ENCODE results near the gene SLAIN1. TPM values are rescaled to one million over a fixed set of nuclear protein-coding genes. Genes with fewer than 3 reads are reported as not detected.
A peak's percentile ranks its signal among the peaks of the same experiment; 100 is the strongest.

SLAIN1 gene
- total RNA-seq, 2 experiments from 2014 or later: 22.7 to 31.5 TPM

DNA sequence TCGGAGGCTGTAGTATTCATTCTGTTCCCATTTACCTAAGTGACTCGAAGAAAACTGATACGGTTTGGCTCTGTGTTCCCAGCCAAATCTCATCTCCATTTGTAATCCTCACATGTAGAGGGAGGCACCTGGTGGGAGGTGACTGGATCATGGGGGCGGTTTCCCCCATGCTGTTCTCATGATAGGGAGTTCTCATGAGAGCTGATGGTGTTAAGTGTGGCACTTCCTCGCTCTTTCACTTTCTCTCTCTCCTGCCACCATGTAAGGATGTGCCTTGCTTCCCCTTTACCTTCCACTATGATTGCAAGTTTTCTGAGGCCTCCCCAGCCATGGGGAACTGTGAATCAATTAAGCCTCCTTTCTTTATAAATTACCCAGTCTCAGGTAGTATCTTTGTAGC lies 23.5 kb downstream of the SLAIN1 start:
- Mint-ChIP-seq H3K27ac (no peak overlapping the region), H3K36me3 (ENCODE audit: low read depth) (peaks cover 51% of the 10 kb centered on the region), H3K4me3 (no peak overlapping the region), H3K9me3 (peaks cover 9% of the 10 kb centered on the region), H3K4me1 (peaks cover 26% of the 10 kb centered on the region), H3K27me3 (no peaks in the 10 kb centered on the region)
- CTCF ChIA-PET: no interaction called here
- no peak for DNase-seq
- POLR2A ChIA-PET: no interaction called here

DNA sequence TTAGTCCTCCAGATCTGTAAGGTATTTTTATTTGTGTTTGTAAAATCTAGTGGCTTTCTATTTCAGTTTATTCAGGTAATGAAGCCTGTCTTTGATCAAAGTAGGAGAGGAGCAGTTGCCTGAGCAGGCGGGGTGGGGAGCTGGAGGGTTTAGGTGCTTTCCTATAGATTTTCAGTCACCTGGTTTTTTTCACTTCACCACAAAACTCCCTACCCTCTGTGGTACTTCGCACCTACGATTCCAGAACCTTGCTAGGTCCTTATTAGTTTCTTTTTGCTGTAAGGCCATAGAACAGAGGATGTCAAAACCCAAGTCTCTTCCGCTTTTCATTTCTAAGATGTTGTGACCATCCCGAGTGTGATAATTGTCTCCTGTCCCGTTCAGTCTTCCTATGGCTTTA lies 26.6 kb downstream of the SLAIN1 start:
- no peak overlapping the region for H3K27ac Mint-ChIP-seq
- CTCF ChIA-PET: interaction anchor here (1.0 kb wide), 1 partner anchor 724 kb away, joined by 3 read pairs; no protein-coding TSS in a partner anchor
- H3K4me1 Mint-ChIP-seq: peaks cover 37% of the 10 kb centered on the region
- POLR2A ChIA-PET: no interaction called here
- no peak for DNase-seq
- H3K36me3 Mint-ChIP-seq (ENCODE audit: low read depth): peaks cover 64% of the 10 kb centered on the region
- H3K27me3 Mint-ChIP-seq: no peaks in the 10 kb centered on the region
- peaks cover 9% of the 10 kb centered on the region for H3K9me3 Mint-ChIP-seq
- no peak overlapping the region for H3K4me3 Mint-ChIP-seq

- no peak for DNase-seq
- H3K9me3 Mint-ChIP-seq: peaks cover 9% of the 10 kb centered on the region
- no peak overlapping the region for H3K4me3 Mint-ChIP-seq
- H3K36me3 Mint-ChIP-seq (ENCODE audit: low read depth): peaks cover 67% of the 10 kb centered on the region
- ChIA-PET CTCF (interaction anchor here (1.8 kb wide), 1 partner anchor 25 kb away, joined by 4 read pairs; no protein-coding TSS in a partner anchor), POLR2A (no interaction called here)
- H3K27ac Mint-ChIP-seq: peak overlapping the region; percentile 43
- H3K4me1 Mint-ChIP-seq: peaks cover 46% of the 10 kb centered on the region
- H3K27me3 Mint-ChIP-seq: no peaks in the 10 kb centered on the region
These were observed 27.6 kb downstream of the SLAIN1 start for GRCh38 chr13:77725071-77725470.

DNA sequence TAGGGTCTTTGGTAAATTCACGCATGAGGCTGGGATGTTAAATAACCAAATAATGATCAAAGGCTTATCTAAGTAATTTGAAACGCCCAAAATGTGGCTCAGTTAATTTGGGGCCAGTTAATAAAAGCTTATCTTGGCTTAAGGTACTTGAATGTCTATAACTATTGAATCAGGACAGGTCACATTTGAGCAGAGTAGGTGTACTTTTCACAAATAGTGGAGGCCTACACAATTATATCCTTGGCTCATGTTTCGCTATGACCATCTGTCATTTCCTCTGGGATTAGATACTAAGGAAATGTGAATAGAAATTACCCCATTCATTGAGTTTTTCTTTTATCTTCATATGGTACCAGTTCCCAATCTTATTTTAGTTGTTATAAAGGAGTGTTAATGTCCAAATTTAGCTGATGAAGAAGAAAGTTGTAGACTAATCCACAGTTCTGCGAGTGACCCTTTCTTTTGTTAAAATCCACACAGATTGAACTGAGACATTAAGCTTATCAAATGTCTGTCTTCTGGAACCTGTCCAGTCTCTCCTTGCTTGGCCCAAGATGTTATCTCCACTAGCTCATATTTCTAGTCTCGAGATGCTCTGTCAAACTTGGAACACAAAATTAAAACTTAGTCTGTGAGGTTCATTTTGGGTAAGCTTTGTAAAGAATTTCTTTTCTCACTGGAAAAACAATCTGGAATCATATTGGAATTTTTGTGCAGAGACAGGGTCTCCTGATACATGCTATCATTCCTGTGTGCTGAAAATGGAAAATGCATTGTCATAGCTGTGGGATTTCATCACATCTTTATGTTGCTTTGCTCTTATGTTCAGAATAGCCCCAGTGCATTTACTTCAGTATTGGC lies 31.0 kb downstream of the SLAIN1 start:
- Mint-ChIP-seq H3K4me1 (peaks cover 45% of the 10 kb centered on the region), H3K4me3 (no peak overlapping the region), H3K36me3 (ENCODE audit: low read depth) (peaks cover 50% of the 10 kb centered on the region), H3K27me3 (no peaks in the 10 kb centered on the region), H3K9me3 (no peaks in the 10 kb centered on the region), H3K27ac (no peak overlapping the region)
- CTCF ChIA-PET: interaction anchor here (1.1 to 1.2 kb wide), 2 partner anchors 21 to 25 kb away, joined by 3 to 4 read pairs; no protein-coding TSS in a partner anchor
- POLR2A ChIA-PET: no interaction called here
- DNase-seq: no peak

DNA sequence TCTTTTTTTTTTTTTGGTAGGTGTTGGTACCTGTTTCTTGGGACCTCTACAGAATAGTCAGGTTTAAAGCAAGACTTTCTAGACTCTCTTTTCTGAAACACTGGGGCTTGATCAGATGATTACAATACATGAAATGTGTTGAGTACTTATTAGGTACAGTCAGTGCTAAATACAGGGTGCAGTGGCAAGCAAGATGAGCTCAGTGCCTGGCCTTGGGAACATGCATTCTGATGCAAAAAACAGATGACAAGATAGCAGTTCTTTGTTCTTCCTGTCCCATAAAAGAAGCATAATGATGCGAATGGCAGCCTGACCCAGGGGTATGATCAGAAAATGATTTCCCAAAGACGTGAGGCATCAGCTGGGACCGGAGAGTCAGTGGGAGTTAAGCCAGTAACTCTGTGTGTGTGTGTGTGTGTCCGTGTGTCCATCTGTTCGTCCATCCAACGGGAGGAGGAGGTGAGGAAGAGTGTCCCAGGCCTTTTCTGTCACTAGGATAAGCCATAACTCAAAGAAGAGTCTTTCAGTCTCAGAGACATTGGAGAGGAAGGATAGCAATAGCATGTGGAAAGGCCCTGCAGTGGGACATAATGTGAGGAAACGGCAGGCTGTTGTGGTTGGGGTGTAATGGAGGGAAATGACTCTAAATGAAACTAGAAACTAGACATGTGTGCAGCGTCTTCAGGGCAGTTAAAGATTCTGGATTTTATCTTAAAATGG lies 32.2 kb downstream of the SLAIN1 start:
- POLR2A ChIA-PET: interaction anchor here (0.8 kb wide), 1 partner anchor 34 kb away, joined by 3 read pairs; no protein-coding TSS in a partner anchor
- CTCF ChIA-PET: interaction anchor here (0.8 kb wide), 1 partner anchor 24 kb away, joined by 4 read pairs; no protein-coding TSS in a partner anchor
- H3K4me1 Mint-ChIP-seq: peaks cover 35% of the 10 kb centered on the region
- peak overlapping the region; percentile 87 for H3K27ac Mint-ChIP-seq
- H3K9me3 Mint-ChIP-seq: no peaks in the 10 kb centered on the region
- peak; percentile 51 for DNase-seq
- H3K4me3 Mint-ChIP-seq: peak overlapping the region; percentile 31
- H3K27me3 Mint-ChIP-seq: no peaks in the 10 kb centered on the region
- peaks cover 46% of the 10 kb centered on the region for H3K36me3 Mint-ChIP-seq (ENCODE audit: low read depth)

GRCh38 chr13:77730572-77730971 lies 33.1 kb downstream of the SLAIN1 start:
- ChIA-PET CTCF (no interaction called here), POLR2A (interaction anchor here (0.8 kb wide), 1 partner anchor 35 kb away, joined by 3 read pairs; no protein-coding TSS in a partner anchor)
- H3K9me3 Mint-ChIP-seq: no peaks in the 10 kb centered on the region
- H3K4me3 Mint-ChIP-seq: no peak overlapping the region
- peaks cover 28% of the 10 kb centered on the region for H3K4me1 Mint-ChIP-seq
- no peak for DNase-seq
- no peak overlapping the region for H3K27ac Mint-ChIP-seq
- no peaks in the 10 kb centered on the region for H3K27me3 Mint-ChIP-seq
- H3K36me3 Mint-ChIP-seq (ENCODE audit: low read depth): peaks cover 40% of the 10 kb centered on the region

DNA sequence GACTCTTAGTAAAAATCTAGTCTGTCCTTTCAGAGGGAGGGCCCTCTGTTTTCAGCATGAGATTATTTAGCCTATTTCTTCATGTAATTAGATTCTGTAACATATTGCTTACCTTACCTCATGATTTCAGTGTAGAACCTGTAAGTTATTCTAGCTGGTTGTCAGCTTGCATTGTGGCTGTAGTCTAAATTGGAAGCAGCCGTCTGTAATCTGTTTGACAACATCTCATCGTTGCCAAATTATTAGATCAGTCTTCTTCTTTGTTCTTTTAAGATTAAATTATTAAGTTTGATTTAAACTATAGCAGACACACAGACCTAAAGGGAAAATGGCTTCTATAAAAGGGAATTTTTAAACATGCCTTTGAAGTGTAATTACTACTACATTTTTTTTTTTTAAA lies 34.8 kb downstream of the SLAIN1 start:
- no peak overlapping the region for H3K27ac Mint-ChIP-seq
- DNase-seq: no peak
- ChIA-PET POLR2A (no interaction called here), CTCF (interaction anchor here (0.7 kb wide), 1 partner anchor 31 kb away, joined by 5 read pairs; no protein-coding TSS in a partner anchor)
- no peak overlapping the region for H3K4me3 Mint-ChIP-seq
- H3K27me3 Mint-ChIP-seq: no peaks in the 10 kb centered on the region
- H3K9me3 Mint-ChIP-seq: no peaks in the 10 kb centered on the region
- H3K4me1 Mint-ChIP-seq: peaks cover 28% of the 10 kb centered on the region
- H3K36me3 Mint-ChIP-seq (ENCODE audit: low read depth): peaks cover 36% of the 10 kb centered on the region

DNA sequence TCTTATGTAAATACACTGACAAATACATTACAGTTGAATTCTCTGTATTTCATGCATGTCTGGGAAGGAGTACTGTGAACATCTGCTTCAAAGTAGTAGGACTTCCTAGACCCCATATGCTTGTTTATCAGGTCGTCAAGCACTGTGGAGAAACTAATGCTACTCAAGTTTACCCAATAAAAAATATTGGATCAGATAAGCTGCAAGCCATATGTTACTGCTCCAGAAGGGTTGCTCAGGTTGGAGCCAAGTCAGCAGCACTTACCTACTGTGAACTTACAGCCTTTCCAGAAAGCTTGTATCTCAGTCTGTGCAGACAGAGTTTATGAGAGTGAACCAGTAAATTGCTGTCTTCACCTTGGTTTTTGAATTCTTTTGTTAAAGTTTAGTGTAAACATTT lies 36.2 kb downstream of the SLAIN1 start:
- H3K36me3 Mint-ChIP-seq (ENCODE audit: low read depth): peaks cover 29% of the 10 kb centered on the region
- H3K4me3 Mint-ChIP-seq: no peak overlapping the region
- H3K27me3 Mint-ChIP-seq: no peaks in the 10 kb centered on the region
- peaks cover 21% of the 10 kb centered on the region for H3K4me1 Mint-ChIP-seq
- DNase-seq: no peak
- ChIA-PET CTCF (no interaction called here), POLR2A (no interaction called here)
- no peak overlapping the region for H3K27ac Mint-ChIP-seq
- no peaks in the 10 kb centered on the region for H3K9me3 Mint-ChIP-seq

DNA sequence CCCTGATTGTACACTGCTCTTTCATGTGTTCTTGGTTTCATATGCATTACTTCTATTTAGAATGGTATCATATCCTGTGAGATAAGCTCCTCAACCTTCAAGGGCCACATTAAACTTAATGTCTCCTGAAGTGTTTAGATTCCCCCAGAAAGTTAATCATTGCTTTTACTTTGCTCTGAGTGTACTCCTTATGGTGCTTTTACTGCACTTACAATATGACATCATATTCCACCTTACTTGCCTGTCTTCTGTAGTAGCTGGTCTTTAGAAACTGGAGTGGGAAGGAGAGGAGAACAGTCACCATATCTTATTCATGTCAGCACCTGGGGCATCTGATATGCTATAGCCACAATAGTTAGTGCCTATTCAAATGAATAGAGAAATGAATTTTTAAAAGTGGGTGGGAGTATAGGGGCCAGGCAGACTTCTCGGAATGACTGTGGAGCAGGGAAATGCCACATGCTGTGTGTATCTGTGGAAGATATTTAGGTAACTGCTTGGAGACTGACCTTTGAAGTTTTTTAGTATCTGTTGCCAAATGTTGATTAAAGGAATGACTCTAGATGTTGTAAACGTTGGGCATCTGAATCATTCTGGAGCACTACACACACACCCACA lies 40.2 kb downstream of the SLAIN1 start:
- peaks cover 15% of the 10 kb centered on the region for H3K36me3 Mint-ChIP-seq (ENCODE audit: low read depth)
- peaks cover 4% of the 10 kb centered on the region for H3K4me1 Mint-ChIP-seq
- no peak overlapping the region for H3K4me3 Mint-ChIP-seq
- POLR2A ChIA-PET: interaction anchor here (0.8 kb wide), 1 partner anchor 39 kb away, joined by 3 read pairs; no protein-coding TSS in a partner anchor
- no peak overlapping the region for H3K27ac Mint-ChIP-seq
- no peak for DNase-seq
- no peaks in the 10 kb centered on the region for H3K27me3 Mint-ChIP-seq
- H3K9me3 Mint-ChIP-seq: no peaks in the 10 kb centered on the region
- CTCF ChIA-PET: no interaction called here

GRCh38 chr13:77740097-77740735 lies 42.7 kb downstream of the SLAIN1 start:
- Mint-ChIP-seq H3K4me3 (no peak overlapping the region), H3K9me3 (no peaks in the 10 kb centered on the region), H3K36me3 (ENCODE audit: low read depth) (peaks cover 12% of the 10 kb centered on the region), H3K27me3 (no peaks in the 10 kb centered on the region), H3K27ac (no peak overlapping the region), H3K4me1 (peaks cover 4% of the 10 kb centered on the region)
- POLR2A ChIA-PET: no interaction called here
- CTCF ChIA-PET: interaction anchor here (0.8 kb wide), 1 partner anchor 11 kb away, joined by 4 read pairs; no protein-coding TSS in a partner anchor
- DNase-seq: no peak

DNA sequence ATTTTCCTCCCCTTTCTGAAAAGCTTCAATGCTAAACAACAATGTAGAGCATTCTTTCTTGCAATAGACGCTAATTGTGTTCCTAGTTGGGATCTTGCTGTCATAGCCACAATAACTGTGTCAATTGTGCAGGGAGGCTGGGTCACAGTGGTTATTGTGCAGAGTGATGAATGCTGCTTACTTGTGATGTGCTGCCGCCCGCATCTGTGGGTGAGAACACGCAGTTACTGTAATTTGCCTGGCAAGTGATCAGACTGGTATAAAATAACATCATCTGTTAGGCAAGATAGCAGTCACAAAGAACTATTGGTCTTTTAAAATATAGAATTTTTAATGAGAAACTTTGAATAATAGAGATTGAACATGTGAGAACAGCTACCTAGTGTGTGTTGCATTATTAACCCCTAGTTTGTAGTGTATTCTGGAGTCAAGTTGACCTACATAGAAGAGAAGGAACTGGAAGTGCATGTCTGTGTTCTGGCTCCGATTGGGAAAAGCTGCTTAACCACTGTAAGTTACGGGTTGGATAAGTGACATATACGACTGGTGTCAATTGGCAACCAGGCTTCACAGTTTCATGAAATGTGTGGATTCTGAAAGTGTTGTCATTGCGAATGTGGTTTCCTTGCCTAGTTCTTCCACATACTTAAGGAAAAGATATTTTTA lies 43.6 kb downstream of the SLAIN1 start:
- no peaks in the 10 kb centered on the region for H3K9me3 Mint-ChIP-seq
- POLR2A ChIA-PET: no interaction called here
- no peaks in the 10 kb centered on the region for H3K27me3 Mint-ChIP-seq
- peaks cover 11% of the 10 kb centered on the region for H3K36me3 Mint-ChIP-seq (ENCODE audit: low read depth)
- no peak overlapping the region for H3K27ac Mint-ChIP-seq
- H3K4me1 Mint-ChIP-seq: peaks cover 4% of the 10 kb centered on the region
- CTCF ChIA-PET: interaction anchor here (0.8 to 1.4 kb wide), 2 partner anchors 10 to 12 kb away, joined by 3 to 4 read pairs; no protein-coding TSS in a partner anchor
- no peak for DNase-seq
- no peak overlapping the region for H3K4me3 Mint-ChIP-seq

GRCh38 chr13:77741597-77741972 lies 44.1 kb downstream of the SLAIN1 start:
- no peak overlapping the region for H3K27ac Mint-ChIP-seq
- POLR2A ChIA-PET: no interaction called here
- H3K4me3 Mint-ChIP-seq: no peak overlapping the region
- no peak for DNase-seq
- H3K4me1 Mint-ChIP-seq: peaks cover 4% of the 10 kb centered on the region
- H3K36me3 Mint-ChIP-seq (ENCODE audit: low read depth): peaks cover 17% of the 10 kb centered on the region
- CTCF ChIA-PET: interaction anchor here (1.4 kb wide), 1 partner anchor 11 kb away, joined by 3 read pairs; no protein-coding TSS in a partner anchor
- H3K27me3 Mint-ChIP-seq: no peaks in the 10 kb centered on the region
- H3K9me3 Mint-ChIP-seq: no peaks in the 10 kb centered on the region

Measured in activated CD4-positive, alpha-beta T cell treated with anti-CD3 and anti-CD28 coated beads, Interleukin-2, amount 10 ng/mL, durations not matched to agents 7 days and 5 days (primary cell).